ENCODE data around the gene RASIP1.

GRCh38 chr19:48768994-48769713 is 28.7 kb upstream of the RASIP1 start:
- TF ChIP-seq EZH2 (IDR thresholded peaks at IDR 0.05; ENCODE audit: borderline replicate concordance, insufficient read depth, low read depth, low read length, poor library complexity, severe bottlenecking) (no peak), CTCF (IDR thresholded peaks at IDR 0.05) (no peak)
